Heart right ventricle (tissue), 16 donors: ENCODE data around the gene BHMT2. TPM values are rescaled to one million over a fixed set of nuclear protein-coding genes. Genes with fewer than 3 reads are reported as not detected.

Experiments
- ATAC-seq, 8 donors: fragments of 200-7000 bp; cut with Tn5 transposase; one replicate each; pipeline ENCODE4 v1.9.1; 2020; ENCODE audit warnings: mild to moderate bottlenecking in 8 of 8, moderate library complexity in 8 of 8, moderate number of reproducible peaks in 1 of 8
- DNase-seq, 2 donors: peaks; one replicate each; pipeline ENCODE4 v3.0.0-alpha.2; 2020
- H3K27ac ChIP-seq, 10 donors: fragments of 200-600 bp; sonication (generic) in 2 of 10; one replicate each; pipeline versions ENCODE4 v1.5.0 to v1.8.0; 2020 to 2022; ENCODE audit warnings: mild to moderate bottlenecking in 3 of 10
- H3K27me3 ChIP-seq, 7 donors: fragments of 200-600 bp; one replicate each; pipeline ENCODE4 v1.8.0; 2021 to 2022; ENCODE audit warnings: mild to moderate bottlenecking in 2 of 7
- H3K36me3 ChIP-seq, 9 donors: fragments of 200-600 bp; sonication (generic) in 1 of 9; one replicate each; pipeline versions ENCODE4 v1.5.0 to v1.8.0; 2020 to 2022; ENCODE audit warnings: mild to moderate bottlenecking in 2 of 9
- H3K4me1 ChIP-seq, 9 donors: fragments of 200-600 bp; sonication (generic) in 1 of 9; one replicate each; pipeline versions ENCODE4 v1.5.0 to v1.8.0; 2020 to 2022; ENCODE audit warnings: mild to moderate bottlenecking in 4 of 9
- H3K4me3 ChIP-seq, 10 donors: fragments of 200-600 bp; sonication (generic) in 2 of 10; one replicate each; pipeline versions ENCODE4 v1.5.0 to v1.8.0; 2020 to 2022; ENCODE audit warnings: mild to moderate bottlenecking in 7 of 10, moderate library complexity in 2 of 10
- H3K9me3 ChIP-seq, 11 donors: fragments of 200-600 bp in 10 of 11; sonication (generic) in 2 of 11; one replicate each; pipeline versions ENCODE4 v1.5.0 to v1.8.0; 2013 to 2022; ENCODE audit warnings: mild to moderate bottlenecking in 2 of 11, control low read depth in 1 of 11, moderate library complexity in 1 of 11
- CTCF ChIP-seq, 9 donors: fragments of 200-600 bp; sonication (generic) in 2 of 9; IDR thresholded peaks; one replicate each; pipeline versions ENCODE4 v1.5.0 to v1.8.0; 2021 to 2022; ENCODE audit warnings: antibody characterized with exemption in 9 of 9, mild to moderate bottlenecking in 5 of 9, moderate library complexity in 1 of 9
- WGBS, 2 donors: extraction: QIAGEN DNeasy Blood & Tissue Kit; methylation state at CpG; one replicate each; pipeline ENCODE4 v1.1.7; 2013; ENCODE audit warnings: inconsistent platforms in 1 of 2; 5-methylcytosine and 5-hydroxymethylcytosine counted together
- intact Hi-C, 10 donors: fragments of 100-400 bp; cut with DNase I; formaldehyde crosslinking; loops; one replicate each; pipeline versions ENCODE4 v1.11.1 to v1.14.2; 2022
- polyA plus RNA-seq, 2 donors: library from polyadenylated mRNA; stranded (reverse); fragments of 200-250 nt; gene quantifications; one replicate each; pipeline ENCODE4 v1.2.3, GENCODE V29; 2013
- total RNA-seq, 10 donors: library from RNA; stranded (reverse); fragmentation: NEBNext Ultra II Directional in 3 of 10; extraction: Animal tissue kit (Norgen Biotek cat#: 25700) in 3 of 10; gene quantifications; one replicate each; pipeline versions ENCODE4 v1.2.1 to v1.2.4, GENCODE V29; 2021 to 2023
- donor health status: Arrhythmogenic right ventricular cardiomyopathy.
- donor health status: ischemic (EF 13 %, LVEDD 7.1; RV severe dilation, severe dysfunction).
- donor health status: healthy with polysubstance abuse.
- donor health status: DM: no; HTN: yes; CAD: no.
- donor health status: DM: no; HTN: no; CAD: no.
- donor health status: ischemic (EF 25% LVEDD 6.9; RV normal size, moderate dysfunction).
- donor health status: ischemic (EF 25% LVEDD 5.7; RV mildly dilated, moderate dysfunction).
- donor health status: healthy.
- donor health status: DM: yes; HTN: yes; CAD: no.
- donor health status: Ischemic cardiomyopathy.
- donor health status: ischemic (EF 35%, LVEDD 5.7; RV mildly dilated, moderate dysfunction).
- donor health status: nonischemic (EF 11% LVEDD 7.7; RV severe dilation, severe dysfunction).
- donor health status: DM: yes; HTN: yes; CAD: no.
- donor health status: PGD.
- donor health status: ischemic (EF 29% LVEDD 5.4; RV normal size, mild dysfunction).
- donor health status: nonischemic (EF 23%, LVEDD 6.1; RV moderate dilation, normal function).

The BHMT2 gene
- total and polyA plus RNA-seq, 12 donors = 1.2 to 19.6 (median 7.4) TPM

- WGBS, 2 donors = 84 to 91% methylated on average over 2 of the region's 2 CpGs
- no peaks in the 10 kb centered on the region for H3K27me3 ChIP-seq
Observed at GRCh38 chr5:79080804-79081203, 11.2 kb downstream of the BHMT2 start.

GRCh38 chr5:79081779-79082178 lies 12.2 kb downstream of the BHMT2 start:
- Histone ChIP-seq H3K4me3 (no peak overlapping the region), H3K4me1 (peaks cover 0 to 7% (median 2%) of the 10 kb centered on the region in 9 donors), H3K36me3 (peaks cover 0 to 10% (median 0%) of the 10 kb centered on the region in 9 donors), H3K27me3 (no peaks in the 10 kb centered on the region), H3K9me3 (no peaks in the 10 kb centered on the region), H3K27ac (no peak overlapping the region)
- WGBS, 2 donors = 92 to 95% methylated on average over 5 of the region's 5 CpGs
- no peak for TF ChIP-seq CTCF (IDR thresholded peaks at IDR 0.05)
- DNase-seq (no peak), ATAC-seq (no peak)
- intact Hi-C loops = no loop called here

More at GRCh38 chr5:79080804-79081203, 11.2 kb downstream of the BHMT2 start:
- intact Hi-C loops = no loop called here
- H3K4me1 ChIP-seq = peaks cover 0 to 14% (median 5%) of the 10 kb centered on the region in 9 donors
- no peak for TF ChIP-seq CTCF (IDR thresholded peaks at IDR 0.05)
- no peak overlapping the region for H3K4me3 ChIP-seq
- no peaks in the 10 kb centered on the region for H3K9me3 ChIP-seq
- ATAC-seq (no peak), DNase-seq (no peak)
- H3K27ac ChIP-seq = no peak overlapping the region
- peaks cover 0 to 10% (median 0%) of the 10 kb centered on the region in 9 donors for H3K36me3 ChIP-seq

- Histone ChIP-seq H3K4me1 (peaks cover 0 to 8% (median 0%) of the 10 kb centered on the region in 9 donors), H3K9me3 (no peaks in the 10 kb centered on the region), H3K4me3 (no peak overlapping the region), H3K27ac (no peak overlapping the region), H3K36me3 (no peaks in the 10 kb centered on the region), H3K27me3 (no peaks in the 10 kb centered on the region)
- ATAC-seq = no peak
- TF ChIP-seq CTCF (IDR thresholded peaks at IDR 0.05) = no peak
- DNase-seq = no peak
- intact Hi-C loops = no loop called here
- WGBS, 2 donors = 82 to 88% methylated on average over 2 of the region's 2 CpGs
Observed at GRCh38 chr5:79086116-79086515, 16.5 kb downstream of the BHMT2 start.

- intact Hi-C loops = no loop called here
- no peak for ATAC-seq
Observed at GRCh38 chr5:79088507-79088906, 18.9 kb downstream of the BHMT2 start.

More at GRCh38 chr5:79088507-79088906, 18.9 kb downstream of the BHMT2 start:
- 77 to 80% methylated on average over 4 of the region's 4 CpGs for WGBS, 2 donors
- DNase-seq = no peak
- Histone ChIP-seq H3K27me3 (no peaks in the 10 kb centered on the region), H3K4me1 (peaks cover 0 to 11% (median 0%) of the 10 kb centered on the region in 9 donors), H3K9me3 (no peaks in the 10 kb centered on the region), H3K36me3 (no peaks in the 10 kb centered on the region), H3K4me3 (no peak overlapping the region), H3K27ac (no peak overlapping the region)
- TF ChIP-seq CTCF (IDR thresholded peaks at IDR 0.05) = no peak
